GM23248 (cell line): ENCODE results near the gene CLRN1.

Source experiments
- EZH2 ChIP-seq: fragments of 200-600 bp; sonication (generic); IDR thresholded peaks from 2 replicates; pipeline ENCODE4 v1.6.1; 2018; ENCODE audit warnings: antibody characterized with exemption, mild to moderate bottlenecking; ENCODE audit not compliant: insufficient read depth, poor library complexity, severe bottlenecking
- EZH2phosphoT487 ChIP-seq: fragments of 200-600 bp; sonication (generic); IDR thresholded peaks from 2 replicates; pipeline ENCODE4 v1.6.1; 2018; ENCODE audit warnings: antibody characterized with exemption, moderate library complexity, mild to moderate bottlenecking, low read depth; ENCODE audit not compliant: insufficient read depth

DNA sequence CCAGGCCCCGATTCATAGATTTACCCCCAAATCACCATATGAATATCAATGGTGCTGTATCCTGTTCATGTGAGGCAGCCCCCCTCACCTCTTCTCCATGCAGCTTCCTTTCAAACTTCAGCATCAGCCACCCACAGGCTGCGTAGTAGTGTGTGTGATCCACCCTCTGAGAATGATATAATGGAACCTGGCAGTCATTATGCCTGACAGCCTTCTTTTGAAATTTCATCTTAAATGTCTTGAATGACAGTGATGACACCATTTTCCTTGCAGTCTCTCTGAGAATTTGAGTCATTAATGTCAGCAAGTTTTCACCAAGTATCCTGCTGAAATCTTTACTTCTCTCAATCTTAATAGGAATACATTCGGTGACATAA is 3.5 kb upstream of the CLRN1 start:
- TF ChIP-seq EZH2, result no peak
- TF ChIP-seq EZH2phosphoT487, result no peak
